Measurements from ENCODE around the gene M1AP. TPM values are rescaled to one million over a fixed set of nuclear protein-coding genes. Genes with fewer than 3 reads are reported as not detected.

Gene M1AP
- total and polyA plus RNA-seq, 2 donors: 0.15 to 0.21 TPM

- H3K27ac ChIP-seq (ENCODE audit: low read depth): no peak overlapping the region
- 26% methylated on average over 2 of the region's 2 CpGs for WGBS
- DNase-seq (ENCODE audit: extremely low spot score): no peak
Measured at GRCh38 chr2:74577448-74577847, 70.7 kb downstream of the M1AP start.

GRCh38 chr2:74576863-74577229 lies 71.3 kb downstream of the M1AP start:
- Histone ChIP-seq H3K4me1 (ENCODE audit: insufficient read depth) (no peaks in the 10 kb centered on the region), H3K27ac (ENCODE audit: low read depth) (no peak overlapping the region), H3K4me3 (ENCODE audit: low read depth, low read length) (no peak overlapping the region), H3K36me3 (ENCODE audit: insufficient read depth) (no peaks in the 10 kb centered on the region)
- DNase-seq (ENCODE audit: extremely low spot score): no peak
- WGBS: 18% methylated on average over 1 of the region's 1 CpG

More at GRCh38 chr2:74577448-74577847, 70.7 kb downstream of the M1AP start:
- H3K4me3 ChIP-seq (ENCODE audit: low read depth, low read length): no peak overlapping the region
- no peaks in the 10 kb centered on the region for H3K4me1 ChIP-seq (ENCODE audit: insufficient read depth)
- H3K36me3 ChIP-seq (ENCODE audit: insufficient read depth): no peaks in the 10 kb centered on the region

- Histone ChIP-seq H3K27ac (ENCODE audit: low read depth) (no peak overlapping the region), H3K4me3 (ENCODE audit: low read depth, low read length) (no peak overlapping the region), H3K4me1 (ENCODE audit: insufficient read depth) (no peaks in the 10 kb centered on the region), H3K36me3 (ENCODE audit: insufficient read depth) (no peaks in the 10 kb centered on the region)
- DNase-seq (ENCODE audit: extremely low spot score): no peak
- 63% methylated on average over 7 of the region's 7 CpGs for WGBS
Measured at GRCh38 chr2:74576211-74576862, 71.8 kb downstream of the M1AP start.

GRCh38 chr2:74575320-74575719 lies 72.8 kb downstream of the M1AP start:
- 87% methylated on average over 4 of the region's 4 CpGs for WGBS
- no peak for DNase-seq (ENCODE audit: extremely low spot score)
- Histone ChIP-seq H3K27ac (ENCODE audit: low read depth) (no peak overlapping the region), H3K4me1 (ENCODE audit: insufficient read depth) (no peaks in the 10 kb centered on the region), H3K4me3 (ENCODE audit: low read depth, low read length) (no peak overlapping the region), H3K36me3 (ENCODE audit: insufficient read depth) (no peaks in the 10 kb centered on the region)

- 37% methylated on average over 7 of the region's 7 CpGs for whole genome bisulfite sequencing
- Histone ChIP-seq H3K27ac (ENCODE audit: low read depth) (no peak overlapping the region), H3K36me3 (ENCODE audit: insufficient read depth) (no peaks in the 10 kb centered on the region), H3K4me3 (ENCODE audit: low read depth, low read length) (no peak overlapping the region), H3K4me1 (ENCODE audit: insufficient read depth) (no peaks in the 10 kb centered on the region)
- no peak for DNase-seq (ENCODE audit: extremely low spot score)
Measured at GRCh38 chr2:74573747-74574562, 74.2 kb downstream of the M1AP start.

- Histone ChIP-seq H3K4me3 (ENCODE audit: low read depth, low read length) (no peak overlapping the region), H3K27ac (ENCODE audit: low read depth) (no peak overlapping the region), H3K4me1 (ENCODE audit: insufficient read depth) (no peaks in the 10 kb centered on the region), H3K36me3 (ENCODE audit: insufficient read depth) (no peaks in the 10 kb centered on the region)
- DNase-seq (ENCODE audit: extremely low spot score): no peak
- WGBS: 77% methylated on average over 3 of the region's 3 CpGs
Measured at GRCh38 chr2:74572178-74572925, 75.8 kb downstream of the M1AP start.

GRCh38 chr2:74571058-74571457 lies 77.1 kb downstream of the M1AP start:
- WGBS: 80% methylated on average over 1 of the region's 1 CpG
- H3K27ac ChIP-seq (ENCODE audit: low read depth): no peak overlapping the region
- DNase-seq (ENCODE audit: extremely low spot score): no peak
- H3K36me3 ChIP-seq (ENCODE audit: insufficient read depth): no peaks in the 10 kb centered on the region
- H3K4me3 ChIP-seq (ENCODE audit: low read depth, low read length): no peak overlapping the region
- no peaks in the 10 kb centered on the region for H3K4me1 ChIP-seq (ENCODE audit: insufficient read depth)

- H3K4me1 ChIP-seq (ENCODE audit: insufficient read depth): no peaks in the 10 kb centered on the region
- H3K27ac ChIP-seq (ENCODE audit: low read depth): no peak overlapping the region
- H3K36me3 ChIP-seq (ENCODE audit: insufficient read depth): no peaks in the 10 kb centered on the region
- WGBS: 83% methylated on average over 1 of the region's 1 CpG
- DNase-seq (ENCODE audit: extremely low spot score): no peak
- H3K4me3 ChIP-seq (ENCODE audit: low read depth, low read length): no peak overlapping the region
Measured at GRCh38 chr2:74569686-74570085, 78.4 kb downstream of the M1AP start.

GRCh38 chr2:74567881-74568280 lies 80.2 kb downstream of the M1AP start:
- WGBS: 64% methylated on average over 5 of the region's 5 CpGs
- no peak for DNase-seq (ENCODE audit: extremely low spot score)
- Histone ChIP-seq H3K4me3 (ENCODE audit: low read depth, low read length) (no peak overlapping the region), H3K36me3 (ENCODE audit: insufficient read depth) (no peaks in the 10 kb centered on the region), H3K27ac (ENCODE audit: low read depth) (no peak overlapping the region), H3K4me1 (ENCODE audit: insufficient read depth) (no peaks in the 10 kb centered on the region)

- Histone ChIP-seq H3K27ac (ENCODE audit: low read depth) (no peak overlapping the region), H3K36me3 (ENCODE audit: insufficient read depth) (no peaks in the 10 kb centered on the region), H3K4me3 (ENCODE audit: low read depth, low read length) (no peak overlapping the region), H3K4me1 (ENCODE audit: insufficient read depth) (no peaks in the 10 kb centered on the region)
- no peak for DNase-seq (ENCODE audit: extremely low spot score)
Measured at GRCh38 chr2:74566754-74567085, 81.4 kb downstream of the M1AP start.

- Histone ChIP-seq H3K36me3 (ENCODE audit: insufficient read depth) (no peaks in the 10 kb centered on the region), H3K4me1 (ENCODE audit: insufficient read depth) (no peaks in the 10 kb centered on the region), H3K27ac (ENCODE audit: low read depth) (no peak overlapping the region), H3K4me3 (ENCODE audit: low read depth, low read length) (no peak overlapping the region)
- 74% methylated on average over 7 of the region's 7 CpGs for WGBS
- DNase-seq (ENCODE audit: extremely low spot score): no peak
Measured at GRCh38 chr2:74566076-74566753, 81.9 kb downstream of the M1AP start.

GRCh38 chr2:74564222-74564621 lies 83.9 kb downstream of the M1AP start:
- DNase-seq (ENCODE audit: extremely low spot score): no peak

GRCh38 chr2:74562126-74562775 lies 85.9 kb downstream of the M1AP start:
- no peak for DNase-seq (ENCODE audit: extremely low spot score)
- no peaks in the 10 kb centered on the region for H3K4me1 ChIP-seq (ENCODE audit: insufficient read depth)
- no peak overlapping the region for H3K4me3 ChIP-seq (ENCODE audit: low read depth, low read length)
- no peaks in the 10 kb centered on the region for H3K36me3 ChIP-seq (ENCODE audit: insufficient read depth)
- no peak overlapping the region for H3K27ac ChIP-seq (ENCODE audit: low read depth)
- WGBS: 80% methylated on average over 7 of the region's 7 CpGs

More at GRCh38 chr2:74564222-74564621, 83.9 kb downstream of the M1AP start:
- Histone ChIP-seq H3K36me3 (ENCODE audit: insufficient read depth) (no peaks in the 10 kb centered on the region), H3K4me1 (ENCODE audit: insufficient read depth) (no peaks in the 10 kb centered on the region), H3K4me3 (ENCODE audit: low read depth, low read length) (no peak overlapping the region), H3K27ac (ENCODE audit: low read depth) (no peak overlapping the region)
- WGBS: 70% methylated on average over 5 of the region's 5 CpGs

Data from urinary bladder (tissue), 4 donors.